Measurements from ENCODE around the gene MTERF2. TPM values are rescaled to one million over a fixed set of nuclear protein-coding genes. Genes with fewer than 3 reads are reported as not detected.

MTERF2 gene
- total RNA-seq, 1 experiment from 2014 or later: 7.8 TPM

- Histone ChIP-seq H3K4me2 (ENCODE audit: low read length) (no peak overlapping the region), H2AFZ (ENCODE audit: low read depth, low read length, poor library complexity, severe bottlenecking) (no peak overlapping the region), H3K27ac (ENCODE audit: low read depth, low read length) (no peak overlapping the region), H3K4me3 (replicated peaks in 1 of 2; ENCODE audit: low read depth in 1 of 2, low read length in 2 of 2) (no peak overlapping the region), H3K79me2 (ENCODE audit: insufficient read depth, low read length) (no peaks in the 10 kb centered on the region), H3K4me1 (ENCODE audit: control insufficient read depth in 1 of 2, insufficient read depth in 2 of 2, low read length in 2 of 2) (no peaks in the 10 kb centered on the region), H3K27me3 (ENCODE audit: insufficient read depth, low read length) (no peaks in the 10 kb centered on the region), H3K9me3 (ENCODE audit: control insufficient read depth in 1 of 2, insufficient read depth in 1 of 2, low read depth in 1 of 2, low read length in 2 of 2) (peaks cover 4 to 7% of the 10 kb centered on the region in 2 experiments; a peak in 3 of 4 replicates), H3K9ac (ENCODE audit: low read length) (no peak overlapping the region), H4K20me1 (ENCODE audit: insufficient read depth) (no peaks in the 10 kb centered on the region), H3K36me3 (ENCODE audit: control insufficient read depth in 1 of 2, insufficient read depth in 2 of 2, low read length in 2 of 2) (no peaks in the 10 kb centered on the region), H3K9me2 (ENCODE audit: insufficient read depth) (no peaks in the 10 kb centered on the region)
- RAD21 ChIA-PET (ENCODE audit: low non-redundant PET in 1 of 2, low total read pairs in 2 of 2, uncharacterized antibody in 2 of 2, unreplicated experiment in 2 of 2): no interaction called here
- CTCF ChIA-PET: no interaction called here
- intact Hi-C loops (cut with micrococcal nuclease): no loop called here
- POLR2A ChIA-PET: interaction anchor here (1.1 kb wide), 1 partner anchor 13 kb away, joined by 3 read pairs; the partner anchor contains the start of gene TMEM263
- no peak for ATAC-seq
- TF ChIP-seq, protein P1, sequence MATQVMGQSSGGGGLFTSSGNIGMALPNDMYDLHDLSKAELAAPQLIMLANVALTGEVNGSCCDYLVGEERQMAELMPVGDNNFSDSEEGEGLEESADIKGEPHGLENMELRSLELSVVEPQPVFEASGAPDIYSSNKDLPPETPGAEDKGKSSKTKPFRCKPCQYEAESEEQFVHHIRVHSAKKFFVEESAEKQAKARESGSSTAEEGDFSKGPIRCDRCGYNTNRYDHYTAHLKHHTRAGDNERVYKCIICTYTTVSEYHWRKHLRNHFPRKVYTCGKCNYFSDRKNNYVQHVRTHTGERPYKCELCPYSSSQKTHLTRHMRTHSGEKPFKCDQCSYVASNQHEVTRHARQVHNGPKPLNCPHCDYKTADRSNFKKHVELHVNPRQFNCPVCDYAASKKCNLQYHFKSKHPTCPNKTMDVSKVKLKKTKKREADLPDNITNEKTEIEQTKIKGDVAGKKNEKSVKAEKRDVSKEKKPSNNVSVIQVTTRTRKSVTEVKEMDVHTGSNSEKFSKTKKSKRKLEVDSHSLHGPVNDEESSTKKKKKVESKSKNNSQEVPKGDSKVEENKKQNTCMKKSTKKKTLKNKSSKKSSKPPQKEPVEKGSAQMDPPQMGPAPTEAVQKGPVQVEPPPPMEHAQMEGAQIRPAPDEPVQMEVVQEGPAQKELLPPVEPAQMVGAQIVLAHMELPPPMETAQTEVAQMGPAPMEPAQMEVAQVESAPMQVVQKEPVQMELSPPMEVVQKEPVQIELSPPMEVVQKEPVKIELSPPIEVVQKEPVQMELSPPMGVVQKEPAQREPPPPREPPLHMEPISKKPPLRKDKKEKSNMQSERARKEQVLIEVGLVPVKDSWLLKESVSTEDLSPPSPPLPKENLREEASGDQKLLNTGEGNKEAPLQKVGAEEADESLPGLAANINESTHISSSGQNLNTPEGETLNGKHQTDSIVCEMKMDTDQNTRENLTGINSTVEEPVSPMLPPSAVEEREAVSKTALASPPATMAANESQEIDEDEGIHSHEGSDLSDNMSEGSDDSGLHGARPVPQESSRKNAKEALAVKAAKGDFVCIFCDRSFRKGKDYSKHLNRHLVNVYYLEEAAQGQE (IDR thresholded peaks at IDR 0.05; ENCODE audit: low read depth): no peak
- TF ChIP-seq POLR2A (IDR thresholded peaks at IDR 0.05; ENCODE audit: borderline replicate concordance, extremely low read depth, insufficient read depth, insufficient read length) (no peak), MAX (IDR thresholded peaks at IDR 0.05) (no peak)
- BruUV-seq (replicated peaks): no TSS peak
- DNase-seq (ENCODE audit: low read depth, low spot score): no peak
These were observed 44.2 kb downstream of the MTERF2 start for GRCh38 chr12:106942775-106943174.

- H3K79me2 ChIP-seq (ENCODE audit: insufficient read depth, low read length): no peaks in the 10 kb centered on the region
- RAD21 ChIA-PET (ENCODE audit: low non-redundant PET in 1 of 2, low total read pairs in 2 of 2, uncharacterized antibody in 2 of 2, unreplicated experiment in 2 of 2): no interaction called here
- POLR2A ChIA-PET: interaction anchor here (1.1 kb wide), 1 partner anchor 14 kb away, joined by 3 read pairs; the partner anchor contains the start of gene TMEM263
- H3K9me2 ChIP-seq (ENCODE audit: insufficient read depth): no peaks in the 10 kb centered on the region
- intact Hi-C loops (cut with micrococcal nuclease): no loop called here
- H3K9me3 ChIP-seq (ENCODE audit: control insufficient read depth in 1 of 2, insufficient read depth in 1 of 2, low read depth in 1 of 2, low read length in 2 of 2): peaks cover 0 to 7% of the 10 kb centered on the region in 2 experiments; a peak in 2 of 4 replicates
- no peak overlapping the region for H3K9ac ChIP-seq (ENCODE audit: low read length)
- ATAC-seq (no peak), DNase-seq (ENCODE audit: low read depth, low spot score) (no peak)
- no peak overlapping the region for H3K27ac ChIP-seq (ENCODE audit: low read depth, low read length)
- no peaks in the 10 kb centered on the region for H3K4me1 ChIP-seq (ENCODE audit: control insufficient read depth in 1 of 2, insufficient read depth in 2 of 2, low read length in 2 of 2)
- H3K4me2 ChIP-seq (ENCODE audit: low read length): no peak overlapping the region
- H3K36me3 ChIP-seq (ENCODE audit: control insufficient read depth in 1 of 2, insufficient read depth in 2 of 2, low read length in 2 of 2): no peaks in the 10 kb centered on the region
- CTCF ChIA-PET: interaction anchor here (0.6 kb wide), 1 partner anchor 28 kb away, joined by 4 read pairs; no protein-coding TSS in a partner anchor
- no TSS peak for BruUV-seq (replicated peaks)
- no peak overlapping the region for H3K4me3 ChIP-seq (replicated peaks in 1 of 2; ENCODE audit: low read depth in 1 of 2, low read length in 2 of 2)
- no peak overlapping the region for H2AFZ ChIP-seq (ENCODE audit: low read depth, low read length, poor library complexity, severe bottlenecking)
- H4K20me1 ChIP-seq (ENCODE audit: insufficient read depth): no peaks in the 10 kb centered on the region
- H3K27me3 ChIP-seq (ENCODE audit: insufficient read depth, low read length): no peaks in the 10 kb centered on the region
- no peak for TF ChIP-seq CEBPB (IDR thresholded peaks at IDR 0.05; ENCODE audit: low read depth)
- TF ChIP-seq EZH2 (IDR thresholded peaks at IDR 0.05): no peak
- TF ChIP-seq, protein P2, sequence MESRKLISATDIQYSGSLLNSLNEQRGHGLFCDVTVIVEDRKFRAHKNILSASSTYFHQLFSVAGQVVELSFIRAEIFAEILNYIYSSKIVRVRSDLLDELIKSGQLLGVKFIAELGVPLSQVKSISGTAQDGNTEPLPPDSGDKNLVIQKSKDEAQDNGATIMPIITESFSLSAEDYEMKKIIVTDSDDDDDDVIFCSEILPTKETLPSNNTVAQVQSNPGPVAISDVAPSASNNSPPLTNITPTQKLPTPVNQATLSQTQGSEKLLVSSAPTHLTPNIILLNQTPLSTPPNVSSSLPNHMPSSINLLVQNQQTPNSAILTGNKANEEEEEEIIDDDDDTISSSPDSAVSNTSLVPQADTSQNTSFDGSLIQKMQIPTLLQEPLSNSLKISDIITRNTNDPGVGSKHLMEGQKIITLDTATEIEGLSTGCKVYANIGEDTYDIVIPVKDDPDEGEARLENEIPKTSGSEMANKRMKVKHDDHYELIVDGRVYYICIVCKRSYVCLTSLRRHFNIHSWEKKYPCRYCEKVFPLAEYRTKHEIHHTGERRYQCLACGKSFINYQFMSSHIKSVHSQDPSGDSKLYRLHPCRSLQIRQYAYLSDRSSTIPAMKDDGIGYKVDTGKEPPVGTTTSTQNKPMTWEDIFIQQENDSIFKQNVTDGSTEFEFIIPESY (IDR thresholded peaks at IDR 0.05; ENCODE audit: extremely low read depth, insufficient replicate concordance, low read length): no peak
- TF ChIP-seq SIN3A (IDR thresholded peaks at IDR 0.05; ENCODE audit: low read depth): no peak
- no peak for TF ChIP-seq YY1 (IDR thresholded peaks at IDR 0.05; ENCODE audit: extremely low read depth, insufficient replicate concordance, low read depth, low read length)
- TF ChIP-seq FOSL1 (IDR thresholded peaks at IDR 0.05; ENCODE audit: low read depth): no peak
- TF ChIP-seq JUND (IDR thresholded peaks at IDR 0.05): no peak
- TF ChIP-seq TCF7L2 (IDR thresholded peaks at IDR 0.05; ENCODE audit: borderline replicate concordance, extremely low read depth, insufficient read depth, insufficient read length): no peak
- TF ChIP-seq ELF1 (IDR thresholded peaks at IDR 0.05; ENCODE audit: borderline replicate concordance, low read depth): no peak
- no peak for TF ChIP-seq SRF (IDR thresholded peaks at IDR 0.05; ENCODE audit: low read depth)
- no peak for TF ChIP-seq EGR1 (IDR thresholded peaks at IDR 0.05; ENCODE audit: low read depth)
- no peak for TF ChIP-seq SP1 (IDR thresholded peaks at IDR 0.05; ENCODE audit: low read depth)
- TF ChIP-seq POLR2AphosphoS5 (IDR thresholded peaks at IDR 0.05; ENCODE audit: low read depth, low read length): no peak
These were observed 45.3 kb downstream of the MTERF2 start for GRCh38 chr12:106941481-106942156.
